DND-41 (cell line): Measurements from ENCODE around the gene MCHR1.

Experiments
- EZH2 ChIP-seq: IDR thresholded peaks from 3 replicates; pipeline ENCODE4 v1.6.1; 2012; ENCODE audit warnings: borderline replicate concordance, low read depth, mild to moderate bottlenecking, moderate library complexity, low read length, inconsistent platforms; ENCODE audit not compliant: severe bottlenecking
- TF ChIP-seq, protein P1 (sequence below): IDR thresholded peaks from 2 replicates; pipeline ENCODE4 v1.5.1; 2012; ENCODE audit warnings: borderline replicate concordance, low read length, moderate library complexity, mild to moderate bottlenecking; ENCODE audit not compliant: poor library complexity, severe bottlenecking; ENCODE audit errors: extremely low read depth

DNA sequence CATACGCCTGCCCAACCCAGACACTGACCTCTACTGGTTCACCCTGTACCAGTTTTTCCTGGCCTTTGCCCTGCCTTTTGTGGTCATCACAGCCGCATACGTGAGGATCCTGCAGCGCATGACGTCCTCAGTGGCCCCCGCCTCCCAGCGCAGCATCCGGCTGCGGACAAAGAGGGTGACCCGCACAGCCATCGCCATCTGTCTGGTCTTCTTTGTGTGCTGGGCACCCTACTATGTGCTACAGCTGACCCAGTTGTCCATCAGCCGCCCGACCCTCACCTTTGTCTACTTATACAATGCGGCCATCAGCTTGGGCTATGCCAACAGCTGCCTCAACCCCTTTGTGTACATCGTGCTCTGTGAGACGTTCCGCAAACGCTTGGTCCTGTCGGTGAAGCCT lies 2.2 kb downstream of the MCHR1 start:
- TF ChIP-seq, protein P1, sequence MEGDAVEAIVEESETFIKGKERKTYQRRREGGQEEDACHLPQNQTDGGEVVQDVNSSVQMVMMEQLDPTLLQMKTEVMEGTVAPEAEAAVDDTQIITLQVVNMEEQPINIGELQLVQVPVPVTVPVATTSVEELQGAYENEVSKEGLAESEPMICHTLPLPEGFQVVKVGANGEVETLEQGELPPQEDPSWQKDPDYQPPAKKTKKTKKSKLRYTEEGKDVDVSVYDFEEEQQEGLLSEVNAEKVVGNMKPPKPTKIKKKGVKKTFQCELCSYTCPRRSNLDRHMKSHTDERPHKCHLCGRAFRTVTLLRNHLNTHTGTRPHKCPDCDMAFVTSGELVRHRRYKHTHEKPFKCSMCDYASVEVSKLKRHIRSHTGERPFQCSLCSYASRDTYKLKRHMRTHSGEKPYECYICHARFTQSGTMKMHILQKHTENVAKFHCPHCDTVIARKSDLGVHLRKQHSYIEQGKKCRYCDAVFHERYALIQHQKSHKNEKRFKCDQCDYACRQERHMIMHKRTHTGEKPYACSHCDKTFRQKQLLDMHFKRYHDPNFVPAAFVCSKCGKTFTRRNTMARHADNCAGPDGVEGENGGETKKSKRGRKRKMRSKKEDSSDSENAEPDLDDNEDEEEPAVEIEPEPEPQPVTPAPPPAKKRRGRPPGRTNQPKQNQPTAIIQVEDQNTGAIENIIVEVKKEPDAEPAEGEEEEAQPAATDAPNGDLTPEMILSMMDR = no peak
- TF ChIP-seq EZH2 = no peak
